ENCODE measurements around the gene CDX1.

CDX1 gene

DNA sequence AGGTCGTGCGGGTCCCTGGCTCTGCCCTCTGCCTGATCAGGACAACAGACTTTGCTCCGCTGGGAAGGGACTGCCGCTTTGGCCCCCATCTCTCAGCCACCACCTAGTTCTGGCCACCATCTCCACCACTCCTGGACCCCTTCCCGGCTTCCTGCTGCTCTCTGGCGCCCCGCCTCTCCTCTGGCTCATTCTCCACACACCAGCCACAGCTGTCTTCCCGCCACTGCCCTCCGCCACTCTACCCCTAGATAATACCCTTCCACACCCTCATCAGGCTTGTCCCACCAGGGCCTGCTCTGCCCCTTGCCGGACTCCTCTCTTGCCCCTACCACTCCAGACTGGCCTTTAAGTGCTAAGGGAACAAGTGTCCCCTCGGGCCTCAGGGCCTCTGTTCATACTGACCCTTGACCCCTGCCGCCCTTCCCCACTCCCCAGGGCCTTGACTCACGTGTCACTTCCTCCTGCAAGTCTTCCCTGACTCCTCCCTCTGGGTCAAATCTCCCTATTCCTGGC lies 3.0 kb upstream of the CDX1 start:
- DNase-seq: no peak

DNA sequence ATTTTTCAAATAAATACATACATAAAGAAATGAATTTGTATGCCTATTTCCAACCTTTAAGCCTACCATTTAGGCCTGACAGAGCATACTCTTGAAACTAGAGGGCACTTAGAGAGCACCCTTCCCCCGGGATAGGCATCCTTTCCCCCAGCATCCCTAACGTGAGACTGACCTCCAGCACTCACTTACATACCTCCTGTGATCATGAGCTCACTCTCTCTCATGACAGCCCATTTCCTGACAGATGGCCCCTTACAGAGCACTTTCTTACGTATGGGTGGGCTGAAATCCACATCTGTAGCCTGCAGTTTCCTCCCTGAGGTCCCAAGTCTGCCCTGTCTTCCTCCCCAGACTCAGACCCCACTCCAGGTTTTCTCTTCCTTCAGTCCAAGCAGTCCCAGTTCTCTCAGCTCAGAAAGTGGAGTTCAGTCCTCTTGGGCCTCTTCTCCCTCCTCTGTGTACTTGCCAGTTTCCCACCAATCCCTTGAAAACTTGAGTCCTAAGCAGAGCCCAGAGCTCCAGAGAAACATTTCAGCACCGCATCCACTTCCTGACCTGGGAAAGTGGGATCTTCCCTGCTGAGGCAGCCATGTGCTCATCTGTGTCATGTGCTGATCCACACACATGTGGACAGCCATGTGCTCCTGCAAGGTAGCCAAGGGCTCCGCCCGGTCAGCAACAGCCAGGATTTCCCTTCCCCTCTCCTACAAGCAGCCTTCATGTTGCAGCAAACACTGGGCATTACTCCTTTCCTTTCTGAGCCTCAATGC lies 2.2 kb upstream of the CDX1 start:
- no peak for DNase-seq

DNA sequence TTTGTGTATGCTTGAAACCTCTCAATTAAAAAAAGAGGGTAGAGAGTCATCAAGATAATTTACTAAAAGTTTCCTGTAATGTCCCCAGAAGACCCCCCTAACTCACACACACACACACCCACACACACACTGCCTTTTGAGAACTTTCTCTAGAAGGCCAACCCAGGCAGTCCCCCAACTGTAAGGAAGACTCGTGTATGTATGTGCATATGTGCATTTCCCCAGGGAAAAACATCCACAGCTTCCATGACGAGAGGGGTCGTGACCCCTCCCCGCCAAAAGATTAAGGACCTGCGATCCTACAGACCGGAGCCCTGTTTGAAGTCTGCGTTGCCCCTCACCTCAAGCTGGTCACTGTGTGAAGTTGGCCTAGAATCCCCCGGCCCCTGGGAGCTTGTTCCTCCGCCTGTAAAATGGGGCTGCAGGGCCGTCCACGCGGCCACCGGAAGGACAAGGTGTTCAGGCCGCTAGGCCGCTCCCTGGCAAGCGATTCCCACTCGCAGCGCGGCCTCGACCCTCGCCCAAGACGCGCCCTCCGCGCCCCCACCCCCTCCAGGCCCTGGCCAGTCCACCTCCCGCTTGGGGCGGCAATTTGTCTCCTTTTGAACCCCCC lies 435 bp upstream of the CDX1 start:
- DNase-seq: no peak

DNA sequence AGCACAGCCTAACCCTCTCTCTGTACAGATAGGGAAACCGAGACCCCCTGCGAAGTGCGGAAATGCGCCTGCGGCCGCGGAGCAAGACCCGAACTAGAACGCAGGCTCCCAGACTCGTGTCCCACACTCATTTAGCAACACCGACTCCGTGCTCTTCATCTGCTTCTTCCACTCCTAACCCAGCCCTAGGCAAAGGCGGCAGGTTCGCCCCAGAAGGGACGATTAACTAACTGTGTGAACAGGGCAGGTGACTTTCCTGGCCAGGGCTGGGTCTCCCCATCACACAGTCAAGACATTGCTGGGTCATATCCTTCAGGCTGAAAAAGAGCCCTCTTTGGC lies 903 bp downstream of the CDX1 start:
- DNase-seq: no peak

DNA sequence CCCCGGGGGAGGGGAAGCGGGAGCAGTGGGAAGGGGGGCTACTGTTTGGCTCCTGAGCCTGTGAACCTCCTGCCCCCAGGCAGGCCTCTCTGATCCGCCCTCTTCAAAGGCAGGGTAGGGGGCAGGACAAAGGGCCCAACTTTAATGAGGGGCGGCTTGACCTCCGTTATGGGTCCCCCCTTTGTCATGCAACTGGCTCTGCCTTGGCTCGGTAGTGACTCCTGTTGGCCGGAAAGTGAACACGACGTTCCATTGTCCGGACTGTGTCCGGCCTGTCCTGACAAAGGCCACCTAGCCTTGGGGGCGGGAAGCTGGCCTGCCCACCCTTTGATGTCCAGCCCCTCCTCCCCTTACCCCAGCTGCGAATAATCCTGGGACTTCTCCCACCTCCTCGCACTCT lies 1.3 kb downstream of the CDX1 start:
- no peak for DNase-seq

DNA sequence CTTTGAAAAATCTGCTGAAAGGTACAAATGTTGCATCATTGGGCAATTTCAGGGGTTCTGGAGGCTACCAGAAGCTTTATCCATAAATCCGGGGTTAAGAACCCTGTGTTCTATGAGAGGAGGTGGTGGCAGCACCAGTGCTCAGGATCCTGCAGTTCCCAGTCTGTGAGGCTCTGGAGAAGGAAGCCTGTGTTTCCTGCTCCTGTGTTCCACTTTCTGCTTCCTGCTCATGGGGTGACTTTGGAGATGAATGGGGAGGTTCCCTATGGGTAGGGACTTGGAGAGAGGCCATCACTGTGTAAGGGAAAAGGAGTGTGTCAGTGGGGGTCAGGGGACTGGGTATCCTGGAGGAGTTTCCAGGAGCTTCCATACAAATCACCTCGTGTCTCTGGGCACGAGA lies 2.3 kb downstream of the CDX1 start:
- DNase-seq: no peak

DNA sequence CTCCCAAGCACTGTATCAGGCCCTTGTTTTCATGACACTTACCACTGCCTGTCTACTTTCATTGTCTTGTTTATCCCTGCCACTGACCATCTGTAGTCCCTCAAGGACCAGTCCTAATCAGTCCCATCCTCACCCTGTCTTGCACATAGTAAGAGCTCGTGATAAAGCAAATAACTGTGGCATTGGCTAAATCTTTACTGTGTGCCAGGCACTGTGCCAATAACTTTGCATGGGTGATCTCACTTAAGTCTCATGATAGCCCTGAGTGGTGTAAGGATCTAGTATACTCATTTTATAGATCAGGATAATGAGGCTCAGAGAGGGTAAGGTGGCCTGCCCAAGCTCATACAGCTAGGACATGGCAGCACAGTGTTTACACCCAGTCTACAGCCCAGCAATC lies 5.6 kb downstream of the CDX1 start:
- DNase-seq: no peak

DNA sequence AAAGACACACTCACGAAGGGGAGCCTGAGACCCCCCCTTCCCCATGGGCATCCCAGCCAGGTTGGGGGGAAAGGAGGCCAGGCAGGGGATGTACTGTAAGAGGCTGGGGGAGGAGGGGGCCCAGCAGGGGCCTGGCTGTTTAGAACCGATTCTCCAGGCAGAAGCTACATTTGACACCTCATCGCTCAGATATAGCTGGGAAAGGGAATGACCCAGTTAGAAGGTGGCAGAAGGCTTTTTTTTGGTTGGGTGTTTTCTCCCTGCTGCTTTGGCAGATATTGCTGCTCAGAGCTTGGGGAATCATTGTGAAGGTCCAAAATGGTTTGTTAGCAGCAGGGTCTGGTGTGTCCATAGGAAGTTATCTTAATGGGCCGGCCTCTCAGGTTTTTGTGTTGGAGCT lies 6.0 kb downstream of the CDX1 start:
- no peak for DNase-seq

DNA sequence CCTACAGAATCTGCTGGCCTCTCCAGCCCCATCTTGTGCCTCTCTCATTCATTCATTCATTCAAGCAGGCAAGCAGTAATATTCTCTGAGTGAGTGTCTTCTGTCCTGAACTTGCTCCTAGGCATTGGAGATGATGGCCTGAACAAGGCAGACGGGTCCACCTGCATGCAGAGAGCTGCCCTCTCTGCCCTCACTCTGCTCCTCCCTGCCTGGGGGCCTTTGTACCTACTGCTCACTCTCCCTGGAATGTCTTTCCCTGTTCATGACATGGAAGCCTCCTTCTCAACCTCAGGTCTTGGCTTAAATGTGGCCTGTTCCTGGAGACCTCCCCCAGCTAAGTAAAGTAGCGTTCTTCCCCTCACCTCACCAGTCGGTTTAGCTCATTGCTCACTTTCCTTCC lies 6.6 kb downstream of the CDX1 start:
- DNase-seq: no peak

DNA sequence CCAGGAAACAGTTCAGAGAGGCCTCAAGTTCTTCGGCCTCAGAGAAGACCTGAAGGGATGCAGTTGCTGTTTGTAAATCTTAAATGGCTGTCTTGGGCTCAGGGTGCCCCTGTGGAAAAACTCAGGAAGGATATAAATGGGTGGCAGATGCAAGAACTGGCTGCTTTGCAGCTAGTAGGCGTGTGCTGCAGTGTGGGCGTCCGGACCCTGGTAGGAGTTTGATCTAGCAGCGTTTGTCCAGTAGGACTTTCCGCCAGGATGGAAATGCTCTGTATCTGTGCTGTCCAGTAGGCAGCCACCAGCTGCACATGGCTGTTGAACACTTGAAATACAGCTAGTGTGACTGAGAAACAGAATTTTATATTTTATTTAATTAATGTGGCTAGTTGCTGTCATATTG lies 7.7 kb downstream of the CDX1 start:
- no peak for DNase-seq

DNA sequence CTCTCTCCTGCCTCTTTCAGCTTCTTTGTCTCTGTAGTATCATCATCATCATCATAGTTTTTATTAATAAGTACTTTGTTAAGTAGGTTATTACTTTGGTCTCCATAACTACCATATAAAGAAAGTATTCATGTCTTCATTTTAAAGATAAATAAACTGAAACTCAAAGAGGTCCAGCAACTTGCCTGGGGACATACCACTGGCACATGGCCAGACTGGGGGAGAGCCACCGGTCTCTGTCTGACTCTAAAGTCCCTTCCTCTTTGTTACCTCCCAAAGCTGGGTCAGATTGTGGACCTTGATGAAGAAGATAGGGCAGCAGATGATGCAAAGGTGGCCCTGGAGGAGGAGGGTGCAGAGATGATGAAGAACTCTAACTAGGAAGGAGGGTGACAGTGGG lies 8.5 kb downstream of the CDX1 start:
- no peak for DNase-seq

DNA sequence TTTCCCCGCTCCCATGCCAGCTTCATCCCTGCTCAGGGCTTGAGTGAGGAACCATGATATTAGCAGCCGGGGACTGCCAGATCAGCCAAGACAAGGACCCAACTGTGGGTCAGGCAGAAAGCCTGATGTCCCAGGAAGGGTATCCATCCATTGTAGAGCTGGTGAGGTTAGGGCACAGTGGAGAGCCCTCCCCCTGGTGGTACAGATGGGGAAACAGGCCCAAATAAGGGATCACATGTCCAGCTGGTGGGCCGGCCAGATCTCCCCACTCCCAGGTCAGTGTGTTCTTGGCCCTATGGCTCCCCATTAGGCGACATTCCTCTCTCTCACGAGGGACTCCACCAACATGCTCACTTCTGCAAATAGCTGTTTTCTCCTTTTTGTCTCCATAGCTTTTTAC lies 9.0 kb downstream of the CDX1 start:
- DNase-seq: no peak

DNA sequence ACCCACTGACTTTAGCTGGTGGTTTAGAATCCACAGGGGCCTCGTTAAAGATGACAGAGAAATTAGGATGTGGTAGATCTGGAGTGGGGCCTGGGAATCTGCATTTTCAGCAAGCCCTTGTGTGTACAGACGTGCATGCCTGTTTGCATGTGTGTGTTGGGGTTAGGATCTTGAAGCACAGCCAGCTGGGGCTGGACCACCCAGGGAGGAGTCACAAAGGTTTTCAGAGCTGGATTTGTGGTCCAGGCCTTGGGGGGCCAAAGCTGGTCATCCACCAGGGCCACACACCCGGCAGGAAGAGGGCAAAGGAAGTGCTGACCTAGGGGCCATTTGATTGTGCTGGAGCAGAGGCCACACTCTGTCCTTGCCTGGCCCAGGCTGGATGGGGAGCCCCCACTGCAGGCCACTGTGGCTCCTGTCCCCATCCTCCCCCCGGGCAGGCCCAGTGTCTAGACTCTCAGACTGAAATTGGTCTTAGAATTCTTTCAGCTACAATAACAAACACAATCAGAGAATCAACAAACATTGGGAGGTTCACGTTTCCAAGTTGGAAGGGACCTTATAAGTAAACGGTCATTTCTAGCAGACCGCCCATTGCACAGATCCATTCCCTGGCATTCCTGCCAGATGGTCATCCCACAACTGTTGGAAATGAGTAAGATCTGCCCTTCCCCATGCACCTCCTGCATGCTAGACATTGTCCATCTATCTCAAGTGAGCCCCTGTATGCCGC lies 10.3 kb downstream of the CDX1 start:
- DNase-seq: no peak

DNA sequence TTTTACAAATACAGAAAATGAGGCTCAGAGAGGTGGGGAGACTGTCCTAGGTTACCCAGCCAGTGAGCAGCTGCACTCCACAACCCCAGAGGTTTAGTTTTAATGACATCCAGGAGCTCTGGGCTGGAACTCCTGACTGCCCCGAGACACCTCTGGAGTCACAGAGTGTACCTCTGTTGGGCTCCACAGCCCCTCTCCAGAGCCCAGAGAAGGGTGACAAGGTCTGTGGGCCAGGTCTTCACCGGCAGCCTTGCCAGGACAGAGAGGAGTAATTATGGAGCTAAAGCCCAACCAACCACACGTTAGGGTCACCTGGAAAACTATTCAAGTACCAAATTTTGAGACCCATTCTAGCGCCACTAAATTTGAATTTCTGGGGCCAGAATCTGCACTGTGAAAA lies 11.1 kb downstream of the CDX1 start:
- DNase-seq: no peak

DNA sequence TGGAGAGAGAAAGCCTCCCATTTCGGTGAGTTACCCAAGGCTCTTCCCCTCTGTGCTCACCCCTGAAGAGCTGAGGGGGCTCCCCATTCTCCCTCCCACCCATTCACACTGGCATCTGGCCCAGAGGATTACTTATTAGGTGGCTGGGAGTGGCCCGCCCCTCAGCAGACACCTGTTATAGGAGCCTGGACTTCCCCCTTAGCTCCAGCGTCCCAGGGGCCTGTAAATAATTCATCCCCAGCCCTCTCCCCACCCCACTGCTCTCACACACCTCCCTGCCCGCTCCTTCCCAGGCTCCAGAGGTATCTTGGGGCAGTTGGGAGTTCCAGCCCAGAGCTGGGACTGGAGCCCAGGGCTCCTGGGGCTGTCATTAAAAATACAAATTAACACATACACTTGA lies 11.7 kb downstream of the CDX1 start:
- no peak for DNase-seq

DNA sequence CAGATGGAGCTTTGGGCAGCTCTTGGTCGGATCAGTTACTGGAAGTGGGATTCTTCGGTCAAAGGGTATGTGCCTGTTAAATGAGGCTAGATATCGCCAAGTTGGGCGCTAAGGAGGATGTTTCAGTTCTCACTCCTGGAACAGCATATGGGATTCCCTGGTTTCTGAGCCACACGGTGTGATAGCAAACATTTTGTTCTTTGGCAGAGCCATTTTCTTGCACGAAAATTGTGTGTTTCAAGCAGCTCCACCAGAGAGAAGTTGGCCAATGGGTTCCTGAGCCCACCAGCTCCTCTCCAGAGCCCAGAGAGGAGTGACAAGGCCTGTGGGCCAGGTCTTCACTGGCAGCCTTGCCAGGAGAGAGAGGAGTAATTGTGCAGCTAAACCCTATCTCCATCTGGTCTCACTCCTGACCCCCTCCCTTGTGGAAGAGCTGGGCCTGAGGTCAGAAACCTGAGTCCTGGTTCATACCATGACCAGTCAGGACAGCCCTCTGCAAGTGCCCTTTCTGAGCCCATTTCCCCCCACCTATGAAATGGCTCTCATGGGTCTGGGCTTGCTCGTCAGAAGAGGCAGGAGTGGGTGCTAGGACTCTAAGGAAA lies 12.5 kb downstream of the CDX1 start:
- no peak for DNase-seq

DNA sequence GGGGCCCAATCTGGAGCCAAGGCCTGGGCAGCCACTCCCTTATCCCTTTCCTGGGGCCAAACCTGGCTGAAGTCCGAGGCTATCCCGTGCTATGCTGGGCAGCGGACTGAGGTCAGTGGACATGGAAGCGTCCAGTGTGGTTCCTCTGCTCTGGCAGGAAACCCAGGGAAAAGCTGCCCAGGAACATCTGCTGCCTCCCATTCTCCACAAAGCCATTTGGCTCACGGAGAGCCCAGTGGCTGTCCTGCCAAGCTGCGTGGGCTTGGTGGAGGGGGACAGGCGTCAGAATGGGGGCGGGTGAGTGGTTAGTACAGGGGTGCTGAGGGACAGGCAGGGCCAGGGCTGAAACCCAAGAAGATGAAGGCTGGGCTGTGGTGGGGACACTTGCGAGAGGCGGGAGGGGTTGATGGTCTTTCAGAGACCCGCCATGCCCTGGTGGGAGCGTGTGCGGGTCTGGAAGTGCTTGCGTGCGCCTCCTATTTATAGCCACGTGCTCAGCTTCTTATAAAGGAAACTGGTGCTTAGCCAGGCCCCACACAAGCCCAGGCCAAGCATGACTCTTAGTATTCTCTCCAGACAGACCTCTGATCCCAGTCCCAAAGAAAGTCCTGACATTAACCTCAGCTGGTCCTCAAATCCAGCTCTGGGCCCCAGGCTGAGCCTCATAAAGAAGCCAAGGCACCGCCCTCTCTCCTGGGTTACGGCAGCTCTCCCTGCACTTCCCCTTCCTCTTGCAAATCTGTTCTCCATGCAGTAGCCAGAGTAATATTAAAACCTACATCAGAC lies 13.9 kb downstream of the CDX1 start:
- no peak for DNase-seq

DNA sequence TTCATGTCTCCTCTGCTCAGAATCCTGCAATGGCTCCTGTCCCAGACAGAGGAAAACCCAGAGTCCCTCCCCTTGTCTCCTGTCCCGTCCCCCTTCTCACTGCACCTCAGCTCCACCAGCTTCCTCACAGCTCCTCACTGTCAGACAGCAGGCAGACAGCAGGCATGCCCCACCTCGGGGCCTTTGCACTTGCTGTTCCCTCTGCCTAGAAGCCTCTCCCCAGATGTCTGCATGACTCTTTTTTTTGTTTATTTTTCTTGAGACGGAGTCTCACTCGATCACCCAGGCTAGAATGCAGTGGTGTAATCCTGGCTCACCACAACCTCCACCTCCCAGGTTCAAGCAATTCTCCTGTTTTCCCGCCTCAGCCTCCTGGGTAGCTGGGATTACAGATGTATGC lies 14.4 kb downstream of the CDX1 start:
- no peak for DNase-seq

DNA sequence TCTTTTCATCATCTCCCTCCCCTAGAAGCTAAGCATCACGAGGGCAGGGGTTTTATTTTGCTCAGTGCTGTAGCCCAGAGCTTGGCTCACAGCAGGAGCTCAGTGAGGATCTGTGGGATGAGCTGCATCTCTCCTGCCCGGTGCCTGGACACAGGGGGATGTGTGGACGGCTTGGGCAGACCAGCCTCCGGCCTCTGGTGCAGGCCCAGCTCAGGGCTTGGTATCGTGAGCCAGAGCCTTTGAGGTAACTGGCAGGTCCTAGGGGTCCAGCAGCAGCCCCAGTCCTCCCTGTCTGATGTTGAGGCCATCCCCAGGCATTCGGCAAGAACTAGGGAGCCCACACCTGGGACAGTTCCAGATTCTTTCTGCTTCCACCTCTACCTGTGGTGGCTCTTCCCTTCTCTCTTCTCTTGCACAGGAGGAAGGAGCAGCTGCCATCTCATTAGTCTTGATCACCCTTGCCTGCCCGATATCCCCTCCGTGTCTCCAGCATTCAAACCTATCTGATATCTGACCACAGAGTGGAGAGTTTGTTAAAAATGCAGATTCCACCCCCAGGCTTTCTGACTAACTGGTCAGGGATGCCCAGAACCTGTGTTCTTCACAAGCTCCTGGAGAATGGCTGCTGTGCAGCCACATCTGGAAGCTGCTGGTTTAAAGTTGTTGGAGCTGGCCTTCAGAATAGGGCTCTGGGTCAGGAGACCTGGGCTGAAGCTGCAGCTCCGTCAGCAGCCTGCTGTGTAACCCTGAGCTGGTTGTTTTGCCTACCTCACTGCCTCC lies 15.4 kb downstream of the CDX1 start:
- no peak for DNase-seq

DNA sequence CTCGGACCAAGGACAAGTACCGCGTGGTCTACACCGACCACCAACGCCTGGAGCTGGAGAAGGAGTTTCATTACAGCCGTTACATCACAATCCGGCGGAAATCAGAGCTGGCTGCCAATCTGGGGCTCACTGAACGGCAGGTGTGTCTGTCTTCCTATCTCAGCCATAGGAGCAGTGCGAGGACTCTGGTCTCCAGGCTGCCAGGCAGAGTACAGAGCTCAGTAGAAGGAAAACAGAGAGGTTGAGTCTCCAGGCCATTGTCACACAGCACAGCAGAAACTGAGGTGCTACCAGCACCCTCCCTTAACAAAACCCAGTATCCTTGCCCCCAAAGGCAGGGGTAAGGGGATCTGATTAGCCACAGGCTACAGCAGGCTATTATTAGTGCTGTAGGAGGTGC lies 16.2 kb downstream of the CDX1 start:
- no peak for DNase-seq

DNA sequence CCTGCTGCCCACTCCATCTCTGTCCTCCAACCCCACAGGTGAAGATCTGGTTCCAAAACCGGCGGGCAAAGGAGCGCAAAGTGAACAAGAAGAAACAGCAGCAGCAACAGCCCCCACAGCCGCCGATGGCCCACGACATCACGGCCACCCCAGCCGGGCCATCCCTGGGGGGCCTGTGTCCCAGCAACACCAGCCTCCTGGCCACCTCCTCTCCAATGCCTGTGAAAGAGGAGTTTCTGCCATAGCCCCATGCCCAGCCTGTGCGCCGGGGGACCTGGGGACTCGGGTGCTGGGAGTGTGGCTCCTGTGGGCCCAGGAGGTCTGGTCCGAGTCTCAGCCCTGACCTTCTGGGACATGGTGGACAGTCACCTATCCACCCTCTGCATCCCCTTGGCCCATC lies 16.9 kb downstream of the CDX1 start:
- DNase-seq: no peak

DNA sequence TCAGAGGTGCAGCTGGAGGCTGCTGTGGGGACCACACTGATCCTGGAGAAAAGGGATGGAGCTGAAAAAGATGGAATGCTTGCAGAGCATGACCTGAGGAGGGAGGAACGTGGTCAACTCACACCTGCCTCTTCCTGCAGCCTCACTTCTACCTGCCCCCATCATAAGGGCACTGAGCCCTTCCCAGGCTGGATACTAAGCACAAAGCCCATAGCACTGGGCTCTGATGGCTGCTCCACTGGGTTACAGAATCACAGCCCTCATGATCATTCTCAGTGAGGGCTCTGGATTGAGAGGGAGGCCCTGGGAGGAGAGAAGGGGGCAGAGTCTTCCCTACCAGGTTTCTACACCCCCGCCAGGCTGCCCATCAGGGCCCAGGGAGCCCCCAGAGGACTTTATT lies 17.4 kb downstream of the CDX1 start:
- DNase-seq: no peak
